ENCODE results near the gene EPB41L2. TPM values are rescaled to one million over a fixed set of nuclear protein-coding genes. Genes with fewer than 3 reads are reported as not detected.

Gene EPB41L2
- total RNA-seq, 1 donor from 2014 or later: 61.8 TPM

GRCh38 chr6:131007286-131007685, 55.8 kb downstream of the EPB41L2 start:
- Histone ChIP-seq H3K4me3 (no peak overlapping the region), H2AFZ (replicated peaks) (no peak overlapping the region), H3K9ac (no peak overlapping the region), H3K4me1 (peaks cover 21% of the 10 kb centered on the region), H3K36me3 (no peaks in the 10 kb centered on the region), H3K27me3 (no peaks in the 10 kb centered on the region), H3F3A (ENCODE audit: low read depth) (peaks cover 4% of the 10 kb centered on the region), H3K79me2 (ENCODE audit: low read depth) (peaks cover 36% of the 10 kb centered on the region), H3K9me3 (ENCODE audit: low read depth) (peaks cover 16% of the 10 kb centered on the region), H3K27ac (no peak overlapping the region), H4K20me1 (ENCODE audit: low read depth) (no peaks in the 10 kb centered on the region), H3K4me2 (no peak overlapping the region)
- no peak overlapping the region for H3K27ac Mint-ChIP-seq
- peaks cover 39% of the 10 kb centered on the region for H3K9me3 Mint-ChIP-seq
- no peak overlapping the region for H3K4me3 Mint-ChIP-seq
- TF ChIP-seq EZH2phosphoT487 (IDR thresholded peaks at IDR 0.05) (no peak), CTCF (IDR thresholded peaks at IDR 0.05) (no peak), EZH2 (IDR thresholded peaks at IDR 0.05) (no peak)
- no peak for DNase-seq (ENCODE audit: low spot score)
- peaks cover 4% of the 10 kb centered on the region for H3K27me3 Mint-ChIP-seq (ENCODE audit: insufficient read depth, low read depth)
- H3K4me1 Mint-ChIP-seq: peaks cover 17% of the 10 kb centered on the region
- peaks cover 12% of the 10 kb centered on the region for H3K36me3 Mint-ChIP-seq

- Mint-ChIP-seq H3K4me3 (no peak overlapping the region), H3K9me3 (peaks cover 34% of the 10 kb centered on the region), H3K27me3 (ENCODE audit: insufficient read depth, low read depth) (peaks cover 4% of the 10 kb centered on the region), H3K36me3 (peaks cover 15% of the 10 kb centered on the region), H3K27ac (no peak overlapping the region), H3K4me1 (peaks cover 20% of the 10 kb centered on the region)
- Histone ChIP-seq H4K20me1 (ENCODE audit: low read depth) (no peaks in the 10 kb centered on the region), H3F3A (ENCODE audit: low read depth) (peaks cover 4% of the 10 kb centered on the region), H3K4me2 (no peak overlapping the region), H3K79me2 (ENCODE audit: low read depth) (peaks cover 36% of the 10 kb centered on the region), H3K9ac (no peak overlapping the region), H3K4me1 (peaks cover 26% of the 10 kb centered on the region), H2AFZ (replicated peaks) (no peak overlapping the region), H3K9me3 (ENCODE audit: low read depth) (peaks cover 16% of the 10 kb centered on the region), H3K27me3 (no peaks in the 10 kb centered on the region), H3K4me3 (no peak overlapping the region), H3K27ac (no peak overlapping the region), H3K36me3 (no peaks in the 10 kb centered on the region)
- no peak for TF ChIP-seq CTCF (IDR thresholded peaks at IDR 0.05)
- TF ChIP-seq EZH2 (IDR thresholded peaks at IDR 0.05): no peak
- TF ChIP-seq EZH2phosphoT487 (IDR thresholded peaks at IDR 0.05): no peak
- DNase-seq (ENCODE audit: low spot score): no peak
Measured at GRCh38 chr6:131005439-131006016, 57.5 kb downstream of the EPB41L2 start.

- no peak overlapping the region for H3K9ac ChIP-seq
- H2AFZ ChIP-seq (replicated peaks): no peak overlapping the region
- no peak overlapping the region for H3K4me3 ChIP-seq
- H3K79me2 ChIP-seq (ENCODE audit: low read depth): peaks cover 42% of the 10 kb centered on the region
- H3K4me1 ChIP-seq: peaks cover 31% of the 10 kb centered on the region
- H3K27me3 Mint-ChIP-seq (ENCODE audit: insufficient read depth, low read depth): peaks cover 4% of the 10 kb centered on the region
- H3K4me1 Mint-ChIP-seq: peaks cover 20% of the 10 kb centered on the region
- no peaks in the 10 kb centered on the region for H4K20me1 ChIP-seq (ENCODE audit: low read depth)
- H3F3A ChIP-seq (ENCODE audit: low read depth): peaks cover 4% of the 10 kb centered on the region
- no peaks in the 10 kb centered on the region for H3K36me3 ChIP-seq
- H3K36me3 Mint-ChIP-seq: peaks cover 15% of the 10 kb centered on the region
- DNase-seq (ENCODE audit: low spot score): no peak
- no peaks in the 10 kb centered on the region for H3K27me3 ChIP-seq
- H3K4me2 ChIP-seq: no peak overlapping the region
- TF ChIP-seq EZH2 (IDR thresholded peaks at IDR 0.05): no peak
- no peak for TF ChIP-seq CTCF (IDR thresholded peaks at IDR 0.05)
- no peak for TF ChIP-seq EZH2phosphoT487 (IDR thresholded peaks at IDR 0.05)
- no peak overlapping the region for H3K27ac ChIP-seq
- H3K9me3 Mint-ChIP-seq: peaks cover 33% of the 10 kb centered on the region
- H3K4me3 Mint-ChIP-seq: no peak overlapping the region
- no peak overlapping the region for H3K27ac Mint-ChIP-seq
- peaks cover 16% of the 10 kb centered on the region for H3K9me3 ChIP-seq (ENCODE audit: low read depth)
Measured at GRCh38 chr6:131004936-131005335, 58.1 kb downstream of the EPB41L2 start.
